ENCODE data around the gene PRR22.
"Not testable (repeated sequence)": the region's sequence is repeated elsewhere in the genome, so short reads cannot be mapped to it uniquely, and the experiment has no call there.

PRR22 gene

DNA sequence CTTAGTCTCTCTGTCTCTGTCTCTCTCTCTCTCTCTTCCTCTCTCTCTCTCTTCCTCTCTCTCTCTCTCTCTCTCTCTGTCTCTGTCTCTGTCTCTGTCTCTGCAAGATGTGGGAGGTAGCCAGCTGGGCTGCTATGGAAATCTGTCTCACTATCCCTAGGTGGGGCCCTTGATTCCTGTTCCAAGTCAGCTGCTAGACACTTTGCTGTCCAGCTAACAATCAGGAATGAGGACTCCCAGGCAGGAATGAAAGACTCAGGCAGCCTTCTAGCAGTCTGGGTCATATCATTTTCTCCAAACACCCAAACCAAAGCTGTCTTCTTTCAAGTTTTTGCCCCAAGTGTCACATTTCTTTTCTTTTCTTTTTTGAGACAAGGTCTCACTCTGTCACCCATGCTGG lies 40.9 kb downstream of the PRR22 start:
- Histone ChIP-seq H3K79me2 (ENCODE audit: low read length) (no peaks in the 10 kb centered on the region), H3K9ac (ENCODE audit: low read length) (no peak overlapping the region), H4K20me1 (ENCODE audit: insufficient read depth, low read length) (no peaks in the 10 kb centered on the region), H3K4me3 (ENCODE audit: low read length) (no peak overlapping the region), H3K4me2 (ENCODE audit: low read length) (no peak overlapping the region), H3K27me3 (ENCODE audit: low read depth, low read length) (peaks cover 10% of the 10 kb centered on the region; the same call in 1 of the 2 replicates), H3K27ac (ENCODE audit: low read length) (no peak overlapping the region), H3K4me1 (ENCODE audit: low read length) (no peaks in the 10 kb centered on the region), H3K36me3 (replicated peaks; ENCODE audit: low read depth, low read length) (no peaks in the 10 kb centered on the region), H2AFZ (ENCODE audit: low read depth, low read length) (no peak overlapping the region), H3K9me3 (ENCODE audit: insufficient read depth, low read length) (no peaks in the 10 kb centered on the region)
- TF ChIP-seq, protein P1, sequence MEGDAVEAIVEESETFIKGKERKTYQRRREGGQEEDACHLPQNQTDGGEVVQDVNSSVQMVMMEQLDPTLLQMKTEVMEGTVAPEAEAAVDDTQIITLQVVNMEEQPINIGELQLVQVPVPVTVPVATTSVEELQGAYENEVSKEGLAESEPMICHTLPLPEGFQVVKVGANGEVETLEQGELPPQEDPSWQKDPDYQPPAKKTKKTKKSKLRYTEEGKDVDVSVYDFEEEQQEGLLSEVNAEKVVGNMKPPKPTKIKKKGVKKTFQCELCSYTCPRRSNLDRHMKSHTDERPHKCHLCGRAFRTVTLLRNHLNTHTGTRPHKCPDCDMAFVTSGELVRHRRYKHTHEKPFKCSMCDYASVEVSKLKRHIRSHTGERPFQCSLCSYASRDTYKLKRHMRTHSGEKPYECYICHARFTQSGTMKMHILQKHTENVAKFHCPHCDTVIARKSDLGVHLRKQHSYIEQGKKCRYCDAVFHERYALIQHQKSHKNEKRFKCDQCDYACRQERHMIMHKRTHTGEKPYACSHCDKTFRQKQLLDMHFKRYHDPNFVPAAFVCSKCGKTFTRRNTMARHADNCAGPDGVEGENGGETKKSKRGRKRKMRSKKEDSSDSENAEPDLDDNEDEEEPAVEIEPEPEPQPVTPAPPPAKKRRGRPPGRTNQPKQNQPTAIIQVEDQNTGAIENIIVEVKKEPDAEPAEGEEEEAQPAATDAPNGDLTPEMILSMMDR (IDR thresholded peaks at IDR 0.05; ENCODE audit: low read depth, low read length), result no peak
- no peak for TF ChIP-seq EZH2phosphoT487 (IDR thresholded peaks at IDR 0.05; ENCODE audit: low read depth)

DNA sequence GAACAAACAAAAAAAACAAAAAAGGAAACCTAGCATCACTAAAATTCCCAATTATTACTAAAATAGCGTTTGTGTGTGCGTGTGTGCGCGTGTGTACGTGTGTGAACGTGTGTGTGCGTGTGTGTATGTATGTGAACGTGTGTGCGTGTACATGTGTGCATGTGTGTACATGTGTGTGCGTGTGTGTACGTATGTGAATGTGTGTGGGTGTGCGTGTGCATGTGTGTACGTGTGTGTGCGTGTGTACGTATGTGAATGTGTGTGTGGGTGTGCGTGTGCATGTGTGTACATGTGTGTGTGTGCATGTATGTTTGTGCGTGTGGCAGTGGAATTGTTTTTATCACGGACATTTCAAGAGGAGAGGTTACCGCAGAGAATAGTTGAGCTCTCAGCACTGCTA lies 42.5 kb downstream of the PRR22 start:
- TF ChIP-seq, protein P1 (IDR thresholded peaks at IDR 0.05; ENCODE audit: low read depth, low read length), result no peak
- TF ChIP-seq EZH2phosphoT487 (IDR thresholded peaks at IDR 0.05; ENCODE audit: low read depth), result no peak
- Histone ChIP-seq H3K9me3 (ENCODE audit: insufficient read depth, low read length) (no peaks in the 10 kb centered on the region), H3K27ac (ENCODE audit: low read length) (no peak overlapping the region), H3K79me2 (ENCODE audit: low read length) (no peaks in the 10 kb centered on the region), H3K36me3 (replicated peaks; ENCODE audit: low read depth, low read length) (no peaks in the 10 kb centered on the region), H3K4me2 (ENCODE audit: low read length) (no peak overlapping the region), H3K4me1 (ENCODE audit: low read length) (no peaks in the 10 kb centered on the region), H3K4me3 (ENCODE audit: low read length) (no peak overlapping the region), H2AFZ (ENCODE audit: low read depth, low read length) (no peak overlapping the region), H4K20me1 (ENCODE audit: insufficient read depth, low read length) (no peaks in the 10 kb centered on the region), H3K27me3 (ENCODE audit: low read depth, low read length) (peaks cover 7% of the 10 kb centered on the region; the same call in 1 of the 2 replicates), H3K9ac (ENCODE audit: low read length) (no peak overlapping the region)

DNA sequence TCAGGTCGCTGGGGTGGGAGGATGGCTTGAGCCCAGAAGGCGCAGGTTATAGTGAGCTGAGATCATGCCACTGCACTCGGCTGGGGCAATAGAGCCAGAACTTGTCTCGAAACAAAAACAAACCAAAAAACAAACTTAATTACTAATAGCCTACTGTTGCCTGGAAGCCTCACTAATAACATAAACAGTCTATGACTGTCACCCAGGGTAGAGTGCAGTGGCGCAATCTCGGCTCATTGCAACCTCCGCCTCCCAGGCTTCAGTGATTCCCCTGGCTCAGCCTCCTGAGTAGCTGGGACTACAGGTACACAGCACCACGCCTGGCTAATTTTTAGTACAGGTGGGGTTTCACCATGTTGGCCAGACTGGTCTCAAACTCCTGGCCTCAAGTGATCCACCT lies 46.1 kb downstream of the PRR22 start:
- no peak for TF ChIP-seq EZH2phosphoT487 (IDR thresholded peaks at IDR 0.05; ENCODE audit: low read depth)
- TF ChIP-seq, protein P1 (IDR thresholded peaks at IDR 0.05; ENCODE audit: low read depth, low read length), result no peak
- H3K27me3 ChIP-seq (ENCODE audit: low read depth, low read length), result peaks cover 4% of the 10 kb centered on the region; the same call in 1 of the 2 replicates
- no peaks in the 10 kb centered on the region for H3K36me3 ChIP-seq (replicated peaks; ENCODE audit: low read depth, low read length)
- no peak overlapping the region for H3K4me3 ChIP-seq (ENCODE audit: low read length)
- no peak overlapping the region for H3K9ac ChIP-seq (ENCODE audit: low read length)
- H3K9me3 ChIP-seq (ENCODE audit: insufficient read depth, low read length), result no peaks in the 10 kb centered on the region
- no peaks in the 10 kb centered on the region for H4K20me1 ChIP-seq (ENCODE audit: insufficient read depth, low read length)
- H3K79me2 ChIP-seq (ENCODE audit: low read length), result no peaks in the 10 kb centered on the region
- H3K27ac ChIP-seq (ENCODE audit: low read length), result no peak overlapping the region
- H2AFZ ChIP-seq (ENCODE audit: low read depth, low read length), result no peak overlapping the region
- H3K4me1 ChIP-seq (ENCODE audit: low read length), result no peaks in the 10 kb centered on the region
- H3K4me2 ChIP-seq (ENCODE audit: low read length), result no peak overlapping the region

DNA sequence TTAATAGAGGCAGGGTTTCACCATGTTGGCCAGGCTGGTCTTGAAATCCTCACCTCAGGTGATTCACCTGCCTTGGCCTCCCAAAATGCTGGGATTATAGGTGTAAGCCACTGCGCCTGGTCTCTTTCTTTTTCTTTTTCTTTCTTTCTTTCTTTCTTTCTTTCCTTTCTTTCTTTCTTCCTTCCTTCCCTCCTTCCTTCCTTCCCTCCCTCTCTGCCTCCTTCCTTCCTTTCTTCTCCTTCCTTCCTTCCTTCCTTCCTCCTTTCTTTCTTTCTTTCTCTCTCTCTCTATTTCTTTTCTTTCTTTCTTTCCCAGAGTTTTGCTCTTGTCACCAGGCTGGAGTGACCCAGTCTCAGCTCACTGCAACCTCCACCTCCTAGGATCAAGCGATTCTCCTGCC lies 51.4 kb downstream of the PRR22 start:
- H3K36me3 ChIP-seq (replicated peaks; ENCODE audit: low read depth, low read length); H3K4me1 ChIP-seq (ENCODE audit: low read length); H2AFZ ChIP-seq (ENCODE audit: low read depth, low read length); H3K79me2 ChIP-seq (ENCODE audit: low read length); H3K27ac ChIP-seq (ENCODE audit: low read length); H3K9me3 ChIP-seq (ENCODE audit: insufficient read depth, low read length); H4K20me1 ChIP-seq (ENCODE audit: insufficient read depth, low read length); H3K27me3 ChIP-seq (ENCODE audit: low read depth, low read length); H3K4me3 ChIP-seq (ENCODE audit: low read length); H3K9ac ChIP-seq (ENCODE audit: low read length); H3K4me2 ChIP-seq (ENCODE audit: low read length): not testable (repeated sequence)

All from OCI-LY3 (cell line).